Nephron (organoid): ENCODE measurements around the gene ABHD17A.

Source experiments
- H3K27ac Mint-ChIP-seq, 3 experiments: 2 replicates each; pipeline ENCODE4 v1.8.0; 2020; ENCODE audit warnings: mixed read lengths in 3 of 3, mild to moderate bottlenecking in 2 of 3, moderate library complexity in 1 of 3
- H3K27me3 Mint-ChIP-seq: 2 replicates; pipeline ENCODE4 v1.8.0; 2021; ENCODE audit warnings: low read depth, mild to moderate bottlenecking, moderate library complexity, mixed read lengths
- H3K36me3 Mint-ChIP-seq: 2 replicates; pipeline ENCODE4 v1.8.0; 2020; ENCODE audit warnings: low read depth, mixed read lengths
- H3K4me1 Mint-ChIP-seq: 2 replicates; pipeline ENCODE4 v1.8.0; 2020; ENCODE audit warnings: mixed read lengths
- H3K4me3 Mint-ChIP-seq, 3 experiments: 2 replicates each; pipeline ENCODE4 v1.8.0; 2020; ENCODE audit warnings: mild to moderate bottlenecking in 3 of 3, mixed read lengths in 3 of 3, moderate library complexity in 2 of 3
- H3K9me3 Mint-ChIP-seq: 2 replicates; pipeline ENCODE4 v1.8.0; 2020; ENCODE audit warnings: mixed read lengths
- CTCF ChIP-seq, 3 experiments: fragments of 200-600 bp; sonication (generic); IDR thresholded peaks; one replicate each; pipeline ENCODE4 v1.5.0; 2021; ENCODE audit warnings: antibody characterized with exemption in 3 of 3; ENCODE audit not compliant: unreplicated experiment in 3 of 3

ABHD17A gene

GRCh38 chr19:1863328-1863637 lies 22.0 kb downstream of the ABHD17A start, which contains the start of gene KLF16:
TSS of gene KLF16 (minus strand) at chr19:1863579. CDS start at chr19:1863497, 82 bp downstream.
- Mint-ChIP-seq H3K27ac (peak within 1 kb of the TSS; percentile 7 to 69 (median 32)), H3K4me1 (peaks cover 20% of the 10 kb centered on the region), H3K9me3 (no peaks in the 10 kb centered on the region), H3K4me3 (peak within 1 kb of the TSS; percentile 85 to 91 (median 88)), H3K36me3 (no peaks in the 10 kb centered on the region), H3K27me3 (peaks cover 10% of the 10 kb centered on the region)
- no peak for TF ChIP-seq CTCF (IDR thresholded peaks at IDR 0.05; ENCODE audit: unreplicated experiment in 3 of 3)

DNA sequence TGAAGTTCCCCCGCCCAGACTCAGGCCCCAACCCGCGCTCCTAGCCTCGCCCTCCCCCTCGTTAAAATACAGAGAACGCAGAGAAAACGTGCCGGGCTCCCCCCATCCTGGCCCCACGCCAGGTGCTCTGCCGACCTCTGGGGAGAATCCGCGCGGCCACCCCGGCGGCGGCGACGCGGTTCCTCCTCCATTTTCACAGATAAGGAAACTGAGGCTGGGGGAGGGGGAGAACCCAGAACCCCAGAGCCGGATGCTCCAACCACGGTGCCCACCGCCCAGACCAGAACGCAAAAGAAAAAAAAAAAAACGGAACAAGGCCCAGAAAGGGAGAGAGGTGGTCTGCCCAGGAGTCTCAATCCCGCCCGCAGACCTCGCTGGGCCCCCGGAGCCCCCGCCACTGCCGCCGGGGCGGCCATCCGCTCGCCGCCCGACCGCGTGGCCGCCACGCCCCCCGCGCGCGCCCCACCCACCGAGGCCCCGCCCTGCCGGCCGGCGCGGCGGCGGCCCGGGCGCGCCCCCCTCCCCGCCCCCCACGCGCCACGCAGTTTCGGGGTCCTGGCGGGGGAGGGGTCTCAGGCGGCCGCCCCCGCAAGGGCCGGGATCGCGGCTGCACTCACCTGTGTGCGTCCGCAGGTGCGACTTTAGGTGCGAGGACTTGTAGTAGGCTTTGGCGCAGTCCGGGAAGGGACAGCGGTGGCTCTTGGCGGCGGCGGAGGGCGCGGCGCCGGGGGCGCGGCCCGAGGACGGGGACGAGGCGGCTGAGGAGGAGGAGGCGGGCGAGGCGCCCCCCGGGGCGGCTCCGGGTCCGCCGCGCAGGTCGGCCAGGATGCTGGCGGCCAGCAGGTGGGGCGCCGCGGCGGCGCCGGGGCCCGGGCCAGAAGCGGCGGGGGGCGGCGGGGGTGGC lies 22.6 kb downstream of the ABHD17A start:
- TF ChIP-seq CTCF (IDR thresholded peaks at IDR 0.05; ENCODE audit: unreplicated experiment in 3 of 3) = no peak
- peak overlapping the region; percentile 85 to 91 (median 88) for H3K4me3 Mint-ChIP-seq
- H3K27me3 Mint-ChIP-seq = peaks cover 10% of the 10 kb centered on the region
- no peaks in the 10 kb centered on the region for H3K9me3 Mint-ChIP-seq
- H3K4me1 Mint-ChIP-seq = peaks cover 20% of the 10 kb centered on the region
- H3K27ac Mint-ChIP-seq = peak overlapping the region; percentile 7 to 69 (median 32)
- H3K36me3 Mint-ChIP-seq = no peaks in the 10 kb centered on the region

GRCh38 chr19:1862068-1862423 lies 23.2 kb downstream of the ABHD17A start:
- no peak for TF ChIP-seq CTCF (IDR thresholded peaks at IDR 0.05; ENCODE audit: unreplicated experiment in 3 of 3)
- Mint-ChIP-seq H3K4me3 (peak overlapping the region; percentile 85 to 91 (median 88)), H3K27ac (peak overlapping the region; percentile 7 to 69 (median 32)), H3K4me1 (peaks cover 20% of the 10 kb centered on the region), H3K9me3 (no peaks in the 10 kb centered on the region), H3K27me3 (peaks cover 10% of the 10 kb centered on the region), H3K36me3 (no peaks in the 10 kb centered on the region)

DNA sequence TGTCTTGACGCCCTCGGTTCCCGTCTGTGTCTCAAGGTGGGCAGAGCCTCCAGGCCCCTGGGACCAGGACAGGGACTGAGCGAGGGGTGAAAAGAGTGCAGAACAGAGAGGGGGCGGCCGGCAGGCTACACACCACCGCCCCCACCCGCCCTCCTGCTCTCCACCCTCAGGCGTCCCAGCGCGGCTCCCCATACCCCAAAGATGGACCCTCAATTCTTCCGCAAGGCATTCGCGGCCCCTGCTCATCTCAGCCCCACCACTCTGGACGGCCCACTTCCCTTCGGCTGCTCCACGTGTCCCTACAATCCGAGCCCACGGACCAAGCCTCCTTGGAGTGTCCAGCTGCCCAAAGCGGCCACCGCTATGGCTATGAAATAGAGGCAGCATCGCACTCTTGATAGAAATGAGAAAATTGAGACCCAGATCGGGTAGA lies 23.7 kb downstream of the ABHD17A start:
- Mint-ChIP-seq H3K27me3 (peaks cover 10% of the 10 kb centered on the region), H3K36me3 (no peaks in the 10 kb centered on the region), H3K27ac (peak overlapping the region; percentile 7 to 69 (median 32)), H3K4me3 (peak overlapping the region; percentile 85 to 91 (median 88)), H3K4me1 (peaks cover 20% of the 10 kb centered on the region), H3K9me3 (no peaks in the 10 kb centered on the region)
- no peak for TF ChIP-seq CTCF (IDR thresholded peaks at IDR 0.05; ENCODE audit: unreplicated experiment in 3 of 3)

DNA sequence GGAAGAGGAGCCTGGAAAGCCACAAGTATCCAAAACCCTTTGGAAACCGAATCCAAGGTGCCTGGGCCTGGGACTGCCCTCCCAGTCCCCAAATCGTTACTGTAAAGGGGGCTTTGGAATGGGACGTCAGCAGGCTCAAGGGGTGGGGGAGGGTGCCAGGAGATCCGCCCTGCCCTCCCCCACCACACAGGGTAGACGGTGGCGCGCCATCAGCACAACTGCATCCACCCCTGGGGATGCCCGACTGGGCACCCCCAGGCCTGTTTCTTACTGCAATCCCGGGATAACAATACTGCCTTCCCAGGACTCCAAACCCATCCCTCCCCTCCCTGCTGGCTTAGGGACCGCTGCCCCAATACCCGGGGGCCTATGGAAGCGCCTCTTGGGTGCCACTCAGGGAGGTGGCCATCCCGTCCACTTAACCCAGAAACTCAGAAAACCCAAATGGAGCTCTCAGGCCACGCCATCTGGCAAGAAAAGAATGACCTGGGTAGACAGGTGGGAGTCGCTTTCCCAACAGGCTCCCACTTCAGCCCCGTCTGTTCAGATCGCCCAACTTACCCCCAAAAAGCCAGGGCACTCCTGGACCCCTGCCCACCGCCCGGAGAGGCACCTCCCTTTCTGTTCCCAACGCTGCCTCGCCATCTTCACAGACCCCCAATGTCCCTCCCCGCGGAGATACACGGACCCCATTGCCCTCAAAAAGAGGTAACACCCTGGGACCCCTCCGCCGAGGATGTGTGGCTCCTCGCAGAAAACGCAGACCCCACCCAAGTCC lies 24.3 kb downstream of the ABHD17A start:
- Mint-ChIP-seq H3K9me3 (no peaks in the 10 kb centered on the region), H3K27ac (peak overlapping the region in 2 of 3 experiments; percentile 7 to 33), H3K36me3 (no peaks in the 10 kb centered on the region), H3K4me3 (peak overlapping the region; percentile 85 to 91 (median 88)), H3K27me3 (peaks cover 10% of the 10 kb centered on the region), H3K4me1 (peaks cover 20% of the 10 kb centered on the region)
- no peak for TF ChIP-seq CTCF (IDR thresholded peaks at IDR 0.05; ENCODE audit: unreplicated experiment in 3 of 3)
